ENCODE data around the gene ATF5.

The ATF5 gene

DNA sequence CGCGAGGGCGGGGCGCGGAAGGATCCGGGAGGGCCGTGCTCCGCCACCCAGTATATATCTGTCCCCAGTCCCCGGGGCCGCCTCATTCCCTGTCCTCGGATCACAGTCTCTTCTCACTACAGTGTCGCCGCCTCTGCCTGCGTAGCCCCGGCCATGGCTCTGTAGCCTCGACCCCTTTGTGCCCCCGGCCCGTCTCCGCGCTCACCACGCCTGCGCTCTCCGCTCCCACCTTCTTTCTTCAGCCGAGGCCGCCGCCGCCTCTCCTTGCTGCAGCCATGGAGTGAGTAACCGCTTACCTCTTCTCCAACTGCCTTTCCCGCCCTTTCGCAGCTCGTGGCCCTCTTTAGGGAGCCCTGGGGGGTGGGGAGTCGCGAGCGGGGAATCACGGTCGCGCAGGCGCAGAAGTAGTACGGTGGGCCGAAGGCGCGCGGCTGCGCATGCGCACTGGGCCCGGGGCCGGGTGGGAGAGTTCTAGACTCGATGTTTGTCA is at the start of gene ATF5, which contains the start of gene NUP62:
TSS of gene ATF5 (plus strand) at position 85 of the 490 bp plus-strand sequence. CDS start 1,646 bp downstream, outside the sequence.
TSS of gene NUP62 (minus strand) at position 384 of the 490 bp plus-strand sequence. CDS start 19,697 bp downstream, outside the sequence.
- DNase-seq, result peak; percentile 91

- DNase-seq, result no peak
Observed at GRCh38 chr19:49879243-49879963, 49.6 kb upstream of the ATF5 start.

DNA sequence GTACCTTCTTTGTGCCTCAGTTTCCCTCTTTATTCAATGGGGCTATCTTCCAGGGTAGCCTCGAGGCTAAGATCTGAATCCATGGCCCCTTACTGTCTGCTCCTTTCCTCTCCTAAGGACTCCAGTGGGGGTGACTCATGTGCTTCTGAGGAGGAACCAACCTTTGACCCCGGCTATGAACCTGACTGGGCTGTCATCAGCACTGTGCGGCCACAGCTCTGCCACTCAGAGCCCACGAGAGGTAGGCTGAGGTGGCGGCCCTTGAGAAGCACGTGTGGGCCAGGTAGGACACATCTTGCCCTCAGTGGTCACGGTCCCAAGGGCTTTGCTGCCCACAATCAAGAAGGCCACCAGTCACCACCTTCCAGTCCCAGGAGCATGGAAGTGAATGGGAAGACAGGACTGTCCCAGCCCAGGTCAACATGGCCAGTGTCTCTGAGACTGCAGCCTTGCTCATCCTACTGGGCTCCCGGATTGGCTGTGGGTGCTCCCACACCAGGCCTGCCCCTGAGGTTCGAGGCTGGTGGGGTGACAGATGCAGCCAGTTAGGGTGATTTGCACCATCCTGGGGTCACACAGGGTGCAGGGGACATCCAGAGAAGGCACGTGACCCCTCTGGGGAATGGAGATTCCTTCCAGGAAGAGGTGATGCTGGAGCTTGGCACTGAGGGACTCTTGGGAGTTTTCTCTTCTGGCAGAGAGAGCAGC is 48.7 kb upstream of the ATF5 start:
- no peak for DNase-seq

DNA sequence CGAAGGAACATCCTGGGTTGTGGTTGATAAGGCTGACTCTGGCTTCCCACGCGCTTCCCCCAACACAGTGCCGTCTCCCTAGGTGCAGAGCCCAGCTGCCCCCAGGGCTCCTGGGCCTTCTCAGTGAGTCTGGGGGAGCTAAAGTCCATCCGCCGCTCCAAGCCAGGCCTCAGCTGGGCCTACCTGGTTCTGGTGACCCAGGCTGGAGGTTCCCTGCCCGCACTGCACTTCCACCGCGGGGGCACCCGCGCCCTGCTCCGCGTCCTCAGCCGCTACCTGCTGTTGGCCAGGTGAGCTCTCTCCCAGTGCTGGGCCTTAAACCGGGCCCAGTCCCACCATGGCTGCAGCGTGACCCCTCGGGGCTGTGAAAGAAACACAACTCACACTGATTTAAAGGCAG is 47.8 kb upstream of the ATF5 start:
- DNase-seq, result no peak

DNA sequence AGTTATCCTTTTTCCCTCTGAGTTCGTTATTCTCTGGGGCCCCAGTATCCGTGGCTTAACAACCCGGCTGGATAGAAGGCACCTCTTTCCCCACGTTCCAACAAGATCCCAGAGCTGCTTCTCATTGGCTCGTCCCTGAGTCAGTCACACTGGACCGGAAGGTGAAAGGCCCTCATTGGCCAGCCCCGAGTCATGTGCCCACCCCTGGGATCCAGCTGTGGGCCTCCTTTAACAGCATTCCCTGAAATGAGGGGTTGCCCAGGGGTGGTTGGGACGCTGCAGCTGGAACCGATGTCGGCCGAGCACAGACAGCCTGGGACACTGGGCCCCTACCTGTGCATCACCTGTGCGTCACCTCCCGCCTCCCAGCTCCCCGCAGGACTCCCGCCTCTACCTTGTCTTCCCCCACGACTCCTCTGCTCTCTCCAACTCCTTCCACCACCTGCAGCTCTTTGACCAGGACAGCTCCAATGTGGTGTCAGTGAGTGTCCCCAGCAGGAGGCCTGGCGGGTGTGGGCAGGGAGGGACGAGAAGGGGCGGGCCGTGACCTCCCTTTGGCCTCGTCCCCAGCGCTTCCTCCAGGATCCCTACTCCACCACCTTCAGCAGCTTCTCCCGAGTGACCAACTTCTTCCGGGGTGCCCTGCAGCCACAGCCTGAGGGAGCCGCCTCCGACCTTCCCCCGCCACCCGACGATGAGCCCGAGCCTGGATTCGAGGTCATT is 47.2 kb upstream of the ATF5 start:
- DNase-seq, result no peak

- no peak for DNase-seq
Observed at GRCh38 chr19:49882643-49883042, 46.4 kb upstream of the ATF5 start.

DNA sequence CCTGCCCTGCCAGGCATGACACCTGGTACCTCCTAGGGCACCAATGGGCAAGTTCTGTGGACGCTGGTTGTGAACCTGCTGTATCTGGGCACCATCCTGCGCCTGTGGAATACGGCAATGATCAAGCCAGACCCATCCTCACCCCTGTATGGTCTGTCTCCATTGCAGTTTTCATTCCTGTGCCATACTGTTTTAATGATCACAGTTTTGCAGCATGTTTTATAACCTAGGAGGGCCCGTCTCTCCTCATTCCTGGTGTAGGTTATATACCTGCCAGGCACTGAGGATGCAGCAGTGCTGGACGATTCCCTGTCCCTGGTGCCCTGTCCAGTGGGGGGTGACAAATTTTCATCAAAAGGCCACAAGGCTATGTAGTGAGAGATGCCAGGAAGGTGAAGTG is 45.9 kb upstream of the ATF5 start:
- no peak for DNase-seq

- DNase-seq, result no peak
Observed at GRCh38 chr19:49884109-49884508, 44.9 kb upstream of the ATF5 start.

- DNase-seq, result no peak
Observed at GRCh38 chr19:49884760-49885159, 44.2 kb upstream of the ATF5 start.

GRCh38 chr19:49887037-49887664 is 41.9 kb upstream of the ATF5 start:
- no peak for DNase-seq

DNA sequence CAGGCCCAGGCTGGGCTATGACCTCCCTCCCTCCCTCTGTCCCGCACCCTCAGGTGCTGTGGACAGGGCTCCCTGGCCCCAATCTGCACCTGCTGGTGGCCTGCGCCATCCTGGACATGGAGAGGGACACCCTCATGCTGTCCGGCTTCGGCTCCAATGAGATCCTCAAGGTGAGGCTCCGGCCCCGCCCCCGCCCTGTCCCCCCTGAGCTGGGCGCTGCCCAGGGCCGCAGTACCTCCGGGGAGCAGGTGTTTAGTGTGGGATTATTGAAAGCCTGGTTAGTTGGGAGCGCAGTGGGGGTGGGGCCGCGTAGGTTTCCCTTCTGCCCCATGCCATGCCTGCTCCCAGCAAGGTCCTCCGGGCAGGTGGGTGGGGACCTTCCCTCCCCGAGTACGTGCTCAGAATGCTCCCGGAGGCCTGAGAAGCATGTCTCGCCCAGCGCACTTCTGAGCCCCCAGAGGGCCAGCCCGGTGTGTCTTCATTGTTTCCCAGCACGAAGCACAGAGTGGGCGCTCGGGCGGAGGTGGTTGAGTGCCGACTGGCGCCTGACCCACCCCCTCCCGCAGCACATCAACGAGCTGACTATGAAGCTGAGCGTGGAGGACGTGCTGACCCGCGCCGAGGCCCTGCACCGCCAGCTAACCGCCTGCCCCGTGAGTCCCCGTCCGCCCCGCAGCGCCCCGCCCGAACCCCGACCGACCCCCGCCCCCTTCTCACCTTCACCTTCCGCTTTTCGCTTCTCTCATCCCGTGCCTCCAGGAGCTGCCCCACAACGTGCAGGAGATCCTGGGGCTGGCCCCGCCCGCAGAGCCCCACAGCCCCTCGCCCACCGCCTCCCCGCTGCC is 41.1 kb upstream of the ATF5 start:
- DNase-seq, result no peak

DNA sequence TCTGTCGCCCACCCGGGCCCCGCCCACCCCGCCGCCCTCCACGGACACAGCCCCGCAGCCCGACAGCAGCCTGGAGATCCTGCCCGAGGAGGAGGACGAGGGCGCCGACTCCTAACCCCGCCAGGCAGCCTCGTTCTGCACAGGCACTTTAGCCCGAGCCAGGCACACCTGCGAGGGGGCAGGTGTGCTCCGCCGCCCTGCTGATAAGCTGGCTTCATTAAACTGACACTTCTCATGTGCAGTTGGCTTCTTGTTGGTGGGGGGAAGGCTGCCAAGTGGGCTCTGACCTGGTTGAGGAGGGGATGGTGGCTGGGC is 40.5 kb upstream of the ATF5 start:
- no peak for DNase-seq

DNA sequence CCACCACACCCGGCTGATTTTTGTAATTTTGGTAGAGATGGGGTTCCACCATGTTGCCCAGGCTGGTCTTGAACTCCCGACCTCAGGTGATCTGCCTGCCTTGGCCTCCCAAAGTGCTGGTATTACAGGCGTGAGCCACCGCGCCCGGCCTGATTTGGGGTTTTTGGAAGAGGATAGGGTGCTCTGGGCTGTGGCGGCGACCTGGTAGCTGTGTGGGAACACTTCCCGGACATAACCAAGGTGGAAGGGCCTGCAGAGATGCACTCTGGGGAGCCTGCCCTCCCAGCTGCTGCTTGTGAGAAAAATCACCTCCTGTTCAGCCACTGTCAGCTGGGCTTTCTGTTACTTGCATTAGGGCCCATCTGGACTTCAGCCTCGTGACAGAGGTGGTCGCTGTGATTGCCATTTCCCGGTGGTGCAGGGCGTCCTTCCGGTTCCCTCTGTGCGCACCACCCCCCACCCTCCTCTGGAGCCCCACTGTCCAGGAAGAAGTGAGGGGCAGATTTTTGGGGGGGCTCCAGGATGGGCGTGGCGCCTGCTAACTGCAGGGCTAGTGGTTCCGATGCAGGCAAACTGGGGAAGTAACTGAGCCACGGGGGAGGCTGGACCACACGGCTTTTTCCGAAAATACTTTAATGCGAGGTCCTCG is 39.8 kb upstream of the ATF5 start:
- no peak for DNase-seq

DNA sequence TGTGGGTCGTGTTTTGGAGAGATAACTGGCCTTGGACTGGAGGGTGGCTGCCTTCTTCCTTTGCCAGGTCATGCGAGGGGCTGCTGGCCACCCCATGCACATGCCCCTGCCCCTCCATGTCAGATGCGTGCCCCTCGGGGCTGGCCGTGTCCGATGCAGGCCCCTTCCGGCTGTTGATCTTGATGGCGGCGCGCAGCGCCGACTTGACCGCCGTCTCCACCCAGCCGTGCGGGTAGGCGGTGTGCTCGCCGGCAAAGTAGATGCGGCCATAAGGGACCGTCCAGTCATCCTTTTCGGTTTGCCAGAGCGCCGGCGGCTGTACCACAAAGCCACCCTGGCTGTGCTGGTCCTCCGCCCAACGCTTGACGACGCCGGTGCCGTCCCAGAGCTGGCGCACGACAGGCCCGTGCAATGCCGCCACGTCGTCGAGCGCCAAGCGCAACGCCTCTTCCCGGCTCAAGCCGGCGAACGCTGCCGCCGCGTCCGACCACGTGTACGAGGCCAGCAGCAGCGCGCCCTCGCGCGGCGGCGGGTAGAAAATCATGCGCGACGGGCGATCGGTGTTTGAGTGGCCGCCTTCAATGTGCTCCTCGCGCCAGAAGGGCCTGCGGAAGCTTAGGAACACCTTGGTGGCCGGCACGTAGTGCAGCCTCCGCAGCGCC is 39.2 kb upstream of the ATF5 start:
- DNase-seq, result peak; percentile 77

DNA sequence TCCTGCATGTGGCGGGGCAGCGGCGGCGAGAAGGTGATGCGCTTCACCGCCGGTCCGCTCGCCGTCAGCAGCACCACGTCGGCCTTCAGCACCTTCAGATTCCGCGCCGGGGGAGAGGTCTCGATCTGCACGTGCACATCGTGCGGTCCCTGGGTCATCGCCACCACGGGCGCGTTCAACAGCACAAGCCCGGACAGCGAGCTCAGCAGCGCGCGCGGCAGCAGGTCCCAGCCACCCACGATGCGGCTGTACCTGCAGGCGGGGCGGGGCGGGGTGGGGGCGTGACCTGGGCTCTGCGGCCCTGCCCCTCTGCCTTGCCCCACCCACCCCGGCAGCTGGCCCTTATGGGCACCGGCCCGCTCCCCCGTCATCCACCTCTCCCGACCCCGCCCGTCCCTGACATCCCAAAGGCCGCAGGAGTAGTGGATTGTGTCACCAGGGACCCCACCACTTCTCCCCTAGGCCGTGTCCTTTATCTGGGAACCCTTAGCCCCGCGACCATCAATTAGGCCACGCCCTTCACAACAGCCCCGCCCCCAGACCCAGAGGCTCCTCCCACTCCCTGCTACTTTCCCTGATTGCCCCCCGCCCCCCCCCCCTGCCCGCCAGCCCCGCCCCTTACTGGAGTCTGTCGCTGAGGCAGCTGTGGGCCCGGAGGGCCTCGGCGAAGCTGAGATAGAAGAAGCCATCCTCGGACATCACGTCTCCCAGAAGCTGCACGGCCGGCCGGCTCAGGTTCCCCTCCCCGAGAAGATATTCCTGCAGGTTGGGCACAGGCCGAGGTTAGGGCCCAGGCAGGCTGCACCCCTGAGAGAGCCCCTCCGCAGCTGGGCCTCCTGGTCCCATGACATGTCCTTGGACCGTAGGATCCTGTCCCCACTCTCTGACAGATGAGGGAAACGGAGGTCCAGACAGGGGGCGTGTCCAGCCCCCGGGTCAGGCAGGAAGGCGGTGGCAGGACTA is 38.4 kb upstream of the ATF5 start:
- peak; percentile 70 for DNase-seq

- no peak for DNase-seq
Observed at GRCh38 chr19:49891393-49891792, 37.6 kb upstream of the ATF5 start.

- DNase-seq, result no peak
Observed at GRCh38 chr19:49892716-49893115, 36.3 kb upstream of the ATF5 start.

- no peak for DNase-seq
Observed at GRCh38 chr19:49894011-49894664, 34.9 kb upstream of the ATF5 start.

GRCh38 chr19:49894879-49895565 is 34.0 kb upstream of the ATF5 start:
- DNase-seq, result no peak
